HS-27A (cell line): ENCODE measurements around the gene ERBB4.
A peak's percentile ranks its signal among the peaks of the same experiment; 100 is the strongest.
"Not testable (repeated sequence)": the region's sequence is repeated elsewhere in the genome, so short reads cannot be mapped to it uniquely, and the experiment has no call there.

Experiments used
- DNase-seq: peaks from one replicate; pipeline ENCODE4 v3.0.0-alpha.2; 2012; ENCODE audit warnings: low read depth, missing footprints

The ERBB4 gene

DNA sequence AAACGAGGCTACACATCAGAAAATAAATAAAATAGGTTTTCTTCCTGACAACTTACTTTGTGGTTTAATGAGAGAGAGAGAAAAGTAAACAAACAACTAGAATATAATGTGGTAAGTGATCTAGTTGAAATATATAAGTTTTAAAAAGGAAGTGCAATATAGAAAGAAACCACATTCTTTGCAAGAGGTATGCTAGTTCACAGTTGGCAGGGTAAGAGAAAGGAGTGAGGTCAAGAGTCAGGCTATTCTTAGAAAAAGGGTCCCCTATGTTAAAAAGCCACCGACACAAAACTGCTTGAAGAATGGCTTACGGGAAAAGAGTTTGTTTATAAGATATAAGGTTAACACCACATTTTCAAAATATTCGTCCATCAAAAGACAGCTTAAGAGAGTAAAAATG, 462.1 kb downstream of the ERBB4 start:
- no peak for DNase-seq

DNA sequence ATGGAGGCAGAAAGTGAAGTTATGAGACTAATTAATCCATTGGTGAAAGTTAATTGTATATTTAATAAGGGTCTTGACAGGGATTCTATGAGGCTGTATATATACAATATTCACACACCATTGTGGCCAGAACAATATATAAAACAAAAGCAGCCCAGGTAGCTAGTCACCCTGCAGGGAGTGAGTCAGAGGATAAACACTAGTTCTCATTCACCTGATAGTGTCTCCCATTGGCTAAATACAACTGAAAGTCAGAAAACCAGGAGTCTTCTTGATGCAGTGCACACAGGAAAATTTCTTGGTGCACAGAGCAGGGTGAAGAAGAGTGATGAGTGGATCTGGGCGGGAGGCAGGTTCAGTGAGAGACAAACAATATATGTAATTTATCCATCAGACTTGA, 465.2 kb downstream of the ERBB4 start:
- DNase-seq = no peak

DNA sequence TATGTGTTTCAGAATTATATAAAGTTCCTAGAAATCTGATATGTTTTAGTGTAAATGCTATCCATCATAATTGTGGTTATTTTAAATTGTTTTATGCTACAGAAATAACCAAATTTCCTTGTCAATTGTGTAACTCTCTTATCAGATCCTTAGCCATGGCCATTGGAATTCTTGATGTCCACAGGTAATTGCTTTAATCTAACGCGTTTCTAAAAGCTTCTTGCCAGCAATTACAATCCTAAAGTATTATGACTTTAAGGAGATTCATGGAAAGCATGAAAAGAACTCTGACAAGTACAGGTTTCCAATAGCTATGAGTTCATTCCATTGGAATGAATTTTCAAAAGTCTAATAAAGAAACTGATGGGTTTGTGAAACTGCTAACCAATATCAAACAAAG, 472.1 kb downstream of the ERBB4 start:
- no peak for DNase-seq

DNA sequence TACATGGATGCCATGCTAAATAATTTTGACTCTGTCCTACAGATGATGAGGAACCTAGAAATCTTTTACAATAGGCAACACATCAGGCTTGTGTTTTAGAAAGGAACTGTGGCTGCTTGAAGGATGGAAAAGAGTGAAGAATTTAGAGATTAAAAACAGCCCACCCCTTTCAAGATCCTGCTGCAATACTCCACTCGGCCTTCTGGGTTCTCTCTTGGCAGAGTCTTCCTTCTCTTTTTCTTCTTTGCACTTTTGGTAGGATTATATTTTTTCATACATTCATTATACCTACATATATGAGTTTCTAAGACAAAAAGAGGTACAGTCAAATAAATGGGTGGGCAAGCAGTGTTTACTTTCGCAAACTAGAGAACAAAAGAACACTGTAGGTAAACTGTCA, 474.3 kb downstream of the ERBB4 start:
- no peak for DNase-seq

DNA sequence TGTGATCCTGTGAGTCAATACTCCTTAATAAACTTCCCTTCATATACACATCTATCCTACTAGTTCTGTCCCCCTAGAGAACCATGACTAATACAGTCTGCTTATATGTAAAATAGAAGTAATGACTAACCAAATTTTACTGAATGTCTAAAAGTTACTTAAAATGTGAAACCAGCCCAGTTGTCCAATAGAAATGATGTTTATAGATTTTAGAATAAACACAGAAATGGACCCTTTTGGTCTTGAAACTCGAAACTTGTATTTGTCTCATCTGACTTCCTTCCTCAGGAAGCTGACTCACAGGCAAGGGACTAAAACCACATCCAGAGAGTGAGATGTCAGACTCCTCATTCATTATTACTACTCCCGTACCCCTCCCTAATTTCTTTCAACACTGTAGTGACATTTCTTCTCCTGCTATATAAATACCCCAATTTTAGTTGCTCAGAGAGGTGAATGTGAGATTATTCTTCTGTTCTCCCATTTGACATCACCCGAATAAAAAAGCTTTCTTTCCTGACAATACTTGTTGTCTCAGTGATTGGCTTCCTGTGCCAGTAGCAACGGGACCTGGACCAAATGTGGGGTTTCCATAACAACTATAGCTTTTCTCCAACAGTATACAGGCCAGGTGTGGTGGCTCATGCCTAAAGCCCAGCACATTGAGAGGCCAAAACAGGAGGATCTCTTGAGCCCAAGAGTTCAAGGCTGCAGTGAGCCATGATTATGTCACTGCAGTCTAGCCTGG, 486.0 kb downstream of the ERBB4 start:
- peak; percentile 19 for DNase-seq

DNA sequence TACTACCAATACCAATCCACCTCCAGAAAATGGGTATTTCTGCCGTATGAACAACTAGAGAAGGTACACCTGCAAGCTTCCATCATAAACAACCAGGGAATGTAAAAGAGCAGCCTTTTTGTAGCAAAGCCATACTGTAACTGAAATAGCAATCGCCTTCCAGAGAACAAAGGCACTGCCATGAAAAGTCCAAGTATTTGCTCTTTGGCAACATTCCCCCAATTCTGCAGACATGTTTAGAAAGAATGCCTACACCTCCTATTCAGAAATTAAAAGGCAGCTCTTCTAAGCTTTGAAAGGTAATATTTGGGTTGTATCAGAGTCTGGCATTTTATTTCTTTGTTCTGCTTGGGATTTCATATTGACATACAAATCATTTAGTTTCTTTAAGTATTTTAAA, 487.7 kb downstream of the ERBB4 start:
- DNase-seq = no peak

DNA sequence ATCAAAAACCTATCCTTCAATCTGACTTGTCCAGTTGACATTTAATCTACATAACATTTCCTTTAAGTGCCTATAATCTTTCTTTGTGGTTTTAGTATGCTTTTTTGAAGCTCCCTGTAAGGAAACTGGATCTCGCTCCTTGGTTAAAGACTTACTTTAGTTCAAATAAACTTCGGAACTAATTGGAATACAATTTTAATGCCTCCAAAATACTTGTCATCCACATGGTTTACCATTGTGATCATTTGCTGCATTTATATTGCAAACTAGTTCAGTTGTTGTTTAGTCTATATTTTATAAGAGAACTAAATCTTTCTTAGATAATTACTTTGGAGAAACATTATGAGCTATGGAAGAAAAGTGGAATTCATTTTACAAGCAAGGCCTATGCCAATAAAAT, 496.0 kb downstream of the ERBB4 start:
- DNase-seq = no peak

DNA sequence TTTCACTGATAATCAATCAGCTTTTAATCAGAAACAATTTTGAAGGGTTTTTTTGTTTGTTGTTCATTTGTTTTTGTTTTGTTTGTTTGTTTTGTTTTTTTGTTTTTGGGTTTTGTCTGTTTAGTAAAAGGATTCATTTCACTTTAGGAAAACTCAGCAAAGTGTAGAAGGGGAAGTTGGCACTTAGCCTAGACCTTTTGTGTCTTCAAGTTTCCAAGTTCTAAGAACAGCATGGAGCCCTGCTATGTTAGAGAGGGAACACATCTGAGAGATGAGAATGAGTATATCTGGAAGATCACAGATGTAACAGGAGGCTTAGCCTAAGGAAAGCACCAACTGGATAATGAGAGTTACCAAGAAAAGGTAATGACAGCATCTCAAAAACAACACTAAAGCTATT, 501.5 kb downstream of the ERBB4 start:
- no peak for DNase-seq

DNA sequence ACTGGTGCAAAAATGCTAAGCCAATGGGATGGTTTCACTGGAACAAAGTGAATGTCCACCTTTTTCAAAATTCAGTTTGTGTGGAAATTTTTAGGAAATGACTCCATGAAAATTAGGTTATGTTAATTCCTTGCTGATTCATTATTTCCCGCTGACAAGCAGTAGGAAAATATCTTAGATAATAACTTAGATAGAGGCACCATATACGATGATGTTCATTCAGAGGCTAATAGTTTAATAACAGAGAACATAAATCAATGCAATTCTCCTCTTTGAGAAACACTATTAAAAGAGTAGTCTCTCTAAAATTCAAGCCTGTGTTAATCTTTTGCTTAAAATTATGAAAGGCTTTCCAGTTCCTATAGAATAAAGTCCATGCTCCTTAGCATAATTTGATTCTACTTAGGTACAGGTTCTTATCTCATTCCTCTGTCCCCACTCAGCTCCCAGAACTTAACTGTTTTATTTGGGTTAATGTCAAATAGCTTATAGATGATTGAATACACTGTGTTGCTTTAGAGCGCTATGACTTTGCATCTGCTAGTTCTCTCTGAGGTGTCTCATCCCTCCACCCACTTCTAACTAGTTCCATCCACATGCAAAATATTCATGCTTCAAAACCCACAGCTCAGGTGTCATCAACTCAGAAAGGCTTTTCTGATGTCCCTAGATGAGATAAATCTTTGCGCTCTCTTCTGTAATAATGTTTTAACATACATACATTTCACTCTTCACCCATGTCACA, 503.6 kb downstream of the ERBB4 start:
- no peak for DNase-seq

DNA sequence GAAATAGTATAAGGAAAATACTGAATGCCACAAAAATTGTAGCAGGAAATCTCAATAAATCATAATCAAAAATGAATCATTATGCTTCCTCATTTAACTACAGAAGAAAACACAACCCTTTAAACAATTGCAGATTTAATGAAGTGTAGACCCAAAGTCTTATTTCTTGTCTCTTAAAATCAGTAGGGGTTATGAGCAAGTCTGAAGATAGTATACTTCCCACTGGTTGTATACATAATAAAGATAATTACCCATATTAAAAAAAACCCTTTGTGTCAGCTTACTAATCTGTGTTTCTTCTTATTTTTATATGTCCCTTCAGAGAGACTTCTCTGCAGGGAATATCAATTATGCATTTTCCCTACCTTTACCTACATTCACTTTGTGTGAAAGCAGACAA, 504.7 kb downstream of the ERBB4 start:
- DNase-seq = no peak

DNA sequence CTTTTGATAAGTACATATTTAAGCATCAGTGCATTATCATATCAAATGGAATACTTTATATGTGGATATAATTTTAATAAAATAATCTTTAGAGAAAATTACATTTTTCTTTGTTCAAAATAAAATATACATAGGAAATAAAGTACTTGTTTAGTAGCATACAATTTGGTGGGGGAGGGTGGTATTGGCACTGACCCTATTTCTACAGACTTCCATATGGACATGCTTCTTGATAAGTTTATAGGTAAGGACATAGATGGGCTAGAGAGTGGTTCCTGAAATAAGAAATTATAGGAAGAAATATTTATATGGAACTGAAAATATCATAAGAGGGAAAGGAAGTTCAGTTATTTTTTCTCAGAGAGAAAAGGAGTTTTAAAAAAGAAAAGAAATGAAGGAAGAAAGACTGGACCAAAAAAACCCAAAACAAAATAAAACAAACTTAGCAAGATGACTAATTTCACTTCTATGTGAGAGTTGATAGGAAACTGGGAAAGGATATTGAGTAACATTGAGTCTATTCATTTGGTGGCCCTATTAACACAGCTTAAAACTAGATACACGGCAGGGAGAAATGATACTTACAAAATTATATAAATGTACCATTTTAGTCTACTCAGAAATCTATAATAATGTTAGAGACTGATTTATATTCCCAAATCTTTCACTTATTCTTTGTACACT, 505.9 kb downstream of the ERBB4 start:
- no peak for DNase-seq

DNA sequence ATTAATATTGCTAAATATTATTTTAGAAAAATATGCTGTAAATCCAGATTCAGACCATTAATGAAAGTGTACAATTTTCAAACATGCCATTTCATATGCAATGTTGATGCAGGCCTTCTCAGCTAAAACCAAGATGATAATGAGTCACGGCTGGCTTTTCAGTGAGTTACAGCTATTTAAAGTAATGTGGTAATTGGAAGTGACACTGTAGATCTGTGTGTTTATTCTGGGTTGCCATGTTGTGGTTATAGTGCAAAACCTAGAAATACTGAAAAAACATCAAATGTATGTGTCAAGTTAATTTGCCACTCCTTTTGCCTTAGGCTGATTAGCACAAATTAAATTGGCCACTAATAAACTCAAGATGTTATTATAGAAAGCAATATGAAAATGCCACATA, 506.6 kb downstream of the ERBB4 start:
- DNase-seq = no peak

DNA sequence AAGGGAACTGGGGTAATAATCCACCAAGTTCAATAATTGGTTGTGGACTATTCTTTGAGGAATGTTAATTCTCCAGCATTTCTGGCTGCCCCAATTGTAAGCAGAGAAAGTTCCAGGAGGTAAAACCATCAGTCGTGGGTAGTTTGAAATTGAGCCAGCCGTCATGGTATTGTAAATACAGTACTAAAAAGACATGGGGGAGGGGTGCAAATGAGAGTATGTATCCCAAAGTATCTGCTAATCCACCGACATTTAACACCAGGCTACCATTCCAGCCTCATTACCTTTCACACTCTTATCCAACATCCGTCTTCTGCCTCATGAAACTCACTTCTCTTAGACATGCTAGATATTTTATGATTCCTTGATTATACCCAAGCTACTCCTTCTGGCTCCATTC, 507.9 kb downstream of the ERBB4 start:
- DNase-seq = no peak

DNA sequence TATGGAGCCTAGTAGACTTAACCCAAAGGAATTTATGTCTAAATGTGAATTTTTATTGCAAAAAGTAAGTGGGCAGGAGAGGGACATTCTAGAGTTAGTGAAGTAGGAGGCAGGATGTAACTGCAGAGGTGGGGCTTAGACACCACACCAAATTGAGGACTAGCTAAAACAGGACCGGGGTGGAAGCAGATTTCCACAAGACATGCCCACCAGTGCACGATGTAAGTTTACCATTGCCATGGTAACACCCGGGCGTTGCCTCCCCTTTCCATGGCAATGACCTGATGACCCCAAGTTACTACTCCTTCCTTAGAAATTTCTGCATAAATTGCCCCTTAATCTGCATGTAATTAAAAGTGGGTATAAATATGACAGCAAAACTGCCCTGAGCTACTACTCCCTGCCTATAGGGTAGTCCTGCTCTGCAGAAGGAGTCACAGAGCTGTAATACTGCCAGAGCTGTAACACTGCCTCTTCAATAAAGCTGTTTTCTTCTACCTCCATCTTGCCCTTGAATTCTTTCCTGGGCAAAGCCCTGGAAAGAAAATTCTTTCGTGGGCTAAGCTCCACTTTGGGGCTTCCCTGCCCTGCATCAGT, 509.7 kb downstream of the ERBB4 start:
- DNase-seq = no peak

DNA sequence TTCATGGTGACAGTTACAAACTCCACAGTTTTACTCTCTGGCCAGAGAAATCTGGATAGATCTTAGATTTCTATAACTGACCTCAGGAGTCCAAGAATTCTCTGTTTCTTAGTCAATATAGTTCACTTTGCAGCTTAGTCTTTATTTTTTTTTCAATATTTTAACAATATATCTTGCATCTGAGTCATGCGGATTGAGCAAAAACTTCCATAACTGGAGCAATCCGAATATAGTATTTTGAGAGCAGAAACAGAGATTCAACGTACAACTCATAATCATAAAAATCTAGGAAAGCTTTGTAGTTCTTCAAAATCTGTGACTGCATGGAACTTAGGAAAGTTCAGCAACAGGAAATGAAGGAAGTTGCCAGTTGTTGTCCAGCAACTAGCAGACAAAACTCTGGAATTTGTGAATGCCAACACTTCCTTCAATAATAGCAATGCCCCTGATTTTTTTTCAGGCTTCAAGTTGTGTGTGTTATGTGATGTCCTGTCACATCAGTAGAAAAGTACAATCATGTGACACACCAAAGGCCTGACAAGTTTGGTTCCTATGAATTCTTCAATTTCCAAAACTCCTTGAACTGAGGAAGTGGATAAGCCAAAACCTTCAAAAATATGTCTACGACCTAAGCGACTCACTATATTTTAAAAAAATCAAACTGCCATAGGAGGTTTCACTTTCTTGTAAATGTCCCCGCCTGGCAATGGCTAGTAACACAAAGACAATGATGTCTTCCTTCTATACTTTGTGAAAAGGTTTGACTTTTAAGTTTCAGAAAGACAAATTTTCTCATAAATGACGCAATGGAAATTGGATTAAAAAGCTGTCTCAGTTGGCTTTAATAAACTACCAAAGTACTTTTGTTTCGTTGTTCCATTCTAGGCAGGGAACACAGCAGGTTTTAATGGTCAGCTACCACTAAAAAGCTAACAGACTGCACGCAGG, 510.6 kb downstream of the ERBB4 start:
- no peak for DNase-seq

DNA sequence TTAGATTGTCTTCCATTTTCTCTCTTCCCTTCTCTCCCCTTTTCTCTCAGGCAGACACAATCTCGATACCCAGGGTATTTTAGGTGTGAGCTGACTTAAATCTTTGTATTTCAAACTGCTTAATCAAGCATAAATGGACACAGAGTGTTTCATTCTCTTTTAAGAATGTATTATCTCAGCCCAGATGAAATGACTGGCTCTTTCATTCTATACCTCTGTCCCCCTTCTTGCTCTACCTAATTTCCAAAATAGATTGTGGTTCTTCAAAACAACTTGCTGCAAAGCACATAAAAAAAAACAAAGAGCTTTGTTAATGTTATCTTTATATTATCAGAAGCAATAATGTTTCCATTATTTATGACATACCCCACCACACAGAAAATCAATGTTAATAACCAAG, 514.6 kb downstream of the ERBB4 start:
- no peak for DNase-seq

DNA sequence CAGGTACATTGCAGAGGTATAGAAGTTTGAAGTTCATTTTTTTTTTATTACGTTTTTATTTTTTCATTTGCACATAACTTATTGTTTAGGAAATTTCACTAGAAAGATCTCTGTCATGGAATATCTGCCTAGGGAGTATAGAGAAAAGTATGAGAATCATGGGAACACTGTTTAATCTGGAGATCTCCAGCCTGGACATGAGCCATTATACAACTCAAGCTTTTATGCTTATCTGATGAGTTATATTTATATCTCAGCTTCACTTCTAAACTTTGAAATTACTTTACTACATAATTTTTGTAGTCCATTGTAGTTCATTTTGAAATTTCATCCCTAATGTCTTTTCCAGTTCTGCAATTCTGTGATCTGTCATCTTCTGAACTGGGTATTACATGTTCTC, 515.6 kb downstream of the ERBB4 start:
- DNase-seq = no peak

DNA sequence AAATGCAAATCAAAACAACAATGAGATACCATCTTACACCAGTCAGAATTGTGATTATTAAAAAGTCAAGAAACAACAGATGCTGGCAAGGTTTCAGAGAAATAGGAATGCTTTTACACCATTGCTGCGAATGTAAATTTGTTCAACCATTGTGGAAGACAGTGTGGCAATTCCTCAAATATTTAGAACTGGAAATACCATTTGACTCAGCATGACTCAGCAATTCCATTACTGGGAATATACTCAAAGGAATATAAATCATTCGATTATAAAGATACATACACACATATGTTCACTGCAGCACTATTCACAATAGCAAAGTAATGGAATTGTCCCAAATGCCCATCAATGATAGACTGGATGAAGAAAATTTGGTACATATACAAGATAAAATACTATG, 516.7 kb downstream of the ERBB4 start:
- DNase-seq = no peak

DNA sequence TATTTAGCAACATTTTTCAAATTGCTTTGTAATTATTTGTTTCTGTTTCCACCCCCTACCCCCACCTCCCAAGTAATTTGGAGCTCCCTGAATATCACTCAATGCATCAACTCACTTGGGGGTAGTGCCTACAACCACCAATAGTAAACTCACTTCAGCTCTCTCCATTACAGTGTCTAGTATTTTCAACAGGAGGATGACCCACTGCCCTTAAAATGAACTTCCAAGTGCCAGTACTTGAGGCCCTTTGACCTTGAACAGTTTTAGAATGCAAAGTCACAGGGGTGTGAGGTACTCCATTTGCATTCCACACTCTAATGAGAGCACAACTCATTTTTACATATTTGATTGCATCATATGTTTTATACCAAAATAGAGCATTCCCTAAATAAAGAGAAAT, 523.0 kb downstream of the ERBB4 start:
- no peak for DNase-seq

DNA sequence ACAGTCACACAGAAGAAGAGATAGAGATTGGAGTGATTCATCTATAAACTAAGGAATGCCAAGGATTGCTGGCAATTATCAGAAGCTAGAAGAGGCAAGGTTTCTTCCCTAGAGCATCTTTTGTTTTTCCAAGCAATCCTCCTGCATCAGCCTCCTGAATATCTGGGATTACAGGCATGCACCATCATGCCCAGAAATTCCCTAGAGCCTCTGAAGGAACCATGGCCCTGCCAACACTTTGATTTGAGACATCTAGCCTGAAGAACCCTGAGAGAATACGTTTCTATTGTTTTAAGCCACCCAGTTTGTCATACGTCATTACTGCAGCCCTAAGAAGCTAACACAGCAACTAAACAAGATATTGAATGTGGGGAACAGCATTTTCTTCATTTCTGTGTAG, 525.0 kb downstream of the ERBB4 start:
- DNase-seq = no peak

DNA sequence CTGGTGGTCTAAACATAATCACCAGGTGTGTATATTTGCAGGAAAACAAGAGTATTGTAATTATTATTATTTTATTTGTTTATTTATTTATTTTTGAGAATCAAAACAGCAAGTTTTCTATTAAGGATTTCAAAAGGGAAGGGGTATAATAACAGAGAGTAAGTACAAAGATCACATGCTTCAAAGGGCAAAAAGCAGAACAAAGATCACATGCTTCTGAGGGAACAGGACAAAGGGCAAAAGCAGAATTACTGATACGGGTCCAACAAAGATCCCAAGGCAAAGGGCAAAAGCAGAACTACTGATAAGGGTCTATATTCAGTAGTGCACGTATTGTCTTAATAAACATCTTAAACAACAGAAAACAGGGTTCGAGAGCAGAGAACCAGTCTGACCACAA, 528.3 kb downstream of the ERBB4 start:
- DNase-seq = not testable (repeated sequence)

DNA sequence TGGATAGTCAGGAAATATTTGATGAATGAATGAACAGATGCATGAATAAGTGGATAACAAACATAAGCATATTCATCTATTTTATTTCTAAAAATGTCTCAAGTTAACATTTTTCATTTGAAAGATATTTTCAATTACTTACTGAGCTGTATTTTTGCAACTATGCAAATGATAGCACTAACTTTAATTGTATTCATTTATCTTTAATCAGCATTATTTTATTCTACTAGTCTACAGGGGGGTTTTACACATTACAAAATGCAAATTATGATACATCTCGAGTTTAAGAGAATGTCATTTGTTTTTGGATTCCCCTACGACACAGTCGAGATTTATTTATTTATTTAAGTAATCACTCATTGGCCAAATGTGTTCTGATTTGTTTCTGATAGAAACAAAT, 530.6 kb downstream of the ERBB4 start:
- DNase-seq = no peak
